CD4-positive, alpha-beta T cell (primary cell): Measurements from ENCODE around the gene ID1. TPM values are rescaled to one million over a fixed set of nuclear protein-coding genes. Genes with fewer than 3 reads are reported as not detected.
A peak's percentile ranks its signal among the peaks of the same experiment; 100 is the strongest.

ENCODE experiments used
- ATAC-seq: fragments of 200-7000 bp; cut with Tn5 transposase; one replicate; pipeline ENCODE4 v1.10.0; 2022; ENCODE audit warnings: mild to moderate bottlenecking; ENCODE audit not compliant: poor library complexity
- CTCF ChIA-PET: fragments of 350-600 bp; sonication (Branson Sonifier 250); formaldehyde crosslinking; loops from one replicate; lab custom pipeline; 2021; ENCODE audit warnings: antibody characterized with exemption, inconsistent platforms; lab: Charles Lee
- POLR2A ChIA-PET: fragments of 350-600 bp; sonication (Branson Sonifier 250); formaldehyde crosslinking; loops from one replicate; lab custom pipeline; 2021; ENCODE audit warnings: antibody characterized with exemption, inconsistent platforms; lab: Charles Lee
- DNase-seq, 14 experiments: peaks; one replicate each; pipeline ENCODE4 v3.0.0-alpha.2; 2013 to 2020; ENCODE audit warnings: mixed read lengths in 2 of 14
- H3K27ac ChIP-seq, 2 donors: one replicate each; pipeline versions ENCODE4 v1.5.1 to v1.7.0; 2013; ENCODE audit warnings: low read length in 2 of 2, low read depth in 1 of 2, mild to moderate bottlenecking in 1 of 2
- H3K27me3 ChIP-seq, 2 experiments: 1 replicate in 1 of 2; 2 replicates in 1 of 2; pipeline versions ENCODE4 v1.6.1 to v1.7.0; 2013; ENCODE audit warnings: low read length in 2 of 2, control low read depth in 1 of 2, mild to moderate bottlenecking in 1 of 2, moderate library complexity in 1 of 2; ENCODE audit not compliant: insufficient read depth in 2 of 2, control insufficient read depth in 1 of 2
- H3K36me3 ChIP-seq: one replicate; pipeline ENCODE4 v1.6.1; 2013; ENCODE audit warnings: low read length, control low read depth; ENCODE audit not compliant: insufficient read depth
- H3K4me1 ChIP-seq: one replicate; pipeline ENCODE4 v1.6.1; 2013; ENCODE audit warnings: low read length, control low read depth; ENCODE audit not compliant: insufficient read depth
- H3K4me3 ChIP-seq: one replicate; pipeline ENCODE4 v1.5.1; 2013; ENCODE audit warnings: mild to moderate bottlenecking, low read length, moderate library complexity
- H3K9me3 ChIP-seq, 2 experiments: 1 replicate in 1 of 2; 2 replicates in 1 of 2; pipeline versions ENCODE4 v1.6.1 to v1.7.0; 2013; ENCODE audit warnings: low read length in 2 of 2, mild to moderate bottlenecking in 2 of 2, control low read depth in 1 of 2, moderate library complexity in 1 of 2; ENCODE audit not compliant: control insufficient read depth in 1 of 2, insufficient read depth in 1 of 2
- H3K27ac Mint-ChIP-seq: one replicate; pipeline ENCODE4 v1.8.0; 2020; ENCODE audit warnings: mixed read lengths
- H3K27me3 Mint-ChIP-seq: one replicate; pipeline ENCODE4 v1.8.0; 2021; ENCODE audit warnings: mixed read lengths
- H3K36me3 Mint-ChIP-seq: one replicate; pipeline ENCODE4 v1.8.0; 2021; ENCODE audit warnings: low read depth, mixed read lengths
- H3K4me1 Mint-ChIP-seq: one replicate; pipeline ENCODE4 v1.8.0; 2021; ENCODE audit warnings: low read depth, mixed read lengths
- H3K4me3 Mint-ChIP-seq: one replicate; pipeline ENCODE4 v1.8.0; 2020; ENCODE audit warnings: mild to moderate bottlenecking, mixed read lengths
- H3K9me3 Mint-ChIP-seq: one replicate; pipeline ENCODE4 v1.8.0; 2020; ENCODE audit warnings: mixed read lengths
- CTCF ChIP-seq: fragments of 200-600 bp; IDR thresholded peaks from one replicate; pipeline ENCODE4 v1.8.0; 2022; ENCODE audit warnings: antibody characterized with exemption, mild to moderate bottlenecking
- intact Hi-C, 2 experiments: fragments of 100-400 bp; cut with DNase I in 1 of 2; cut with micrococcal nuclease in 1 of 2; formaldehyde crosslinking; loops; one replicate each; pipeline versions ENCODE4 v1.15.1 to v1.9.0; 2023 to 2025; cut with DNase I, micrococcal nuclease
- total RNA-seq, 174 experiments: library from RNA in 2 of 174; stranded (reverse) in 2 of 174; gene quantifications; one replicate each; pipeline ENCODE4 v1.2.3 and lab custom pipeline; 2021 to 2026

Gene ID1
- total RNA-seq, 2 experiments from 2014 or later = 22.8 to 24.2 TPM

GRCh38 chr20:31565699-31566318 is 39.3 kb upstream of the ID1 start:
- intact Hi-C loops = no loop called here
- DNase-seq (no peak), ATAC-seq (no peak)
- H3K4me1 ChIP-seq = peaks cover 15% of the 10 kb centered on the region
- H3K27me3 ChIP-seq = no peaks in the 10 kb centered on the region
- CTCF ChIA-PET = interaction anchor here (16.9 kb wide), 1 partner anchor 45 kb away, joined by 347 read pairs; no protein-coding TSS in a partner anchor
- no peak overlapping the region for H3K27ac Mint-ChIP-seq
- no peaks in the 10 kb centered on the region for H3K27me3 Mint-ChIP-seq
- H3K4me3 Mint-ChIP-seq = no peak overlapping the region
- H3K27ac ChIP-seq = no peak overlapping the region
- peaks cover 64% of the 10 kb centered on the region for H3K36me3 Mint-ChIP-seq
- peaks cover 61% of the 10 kb centered on the region for H3K36me3 ChIP-seq
- H3K4me3 ChIP-seq = no peak overlapping the region
- POLR2A ChIA-PET = no interaction called here
- H3K4me1 Mint-ChIP-seq = peaks cover 13% of the 10 kb centered on the region
- no peaks in the 10 kb centered on the region for H3K9me3 ChIP-seq
- no peaks in the 10 kb centered on the region for H3K9me3 Mint-ChIP-seq
- no peak for TF ChIP-seq CTCF

DNA sequence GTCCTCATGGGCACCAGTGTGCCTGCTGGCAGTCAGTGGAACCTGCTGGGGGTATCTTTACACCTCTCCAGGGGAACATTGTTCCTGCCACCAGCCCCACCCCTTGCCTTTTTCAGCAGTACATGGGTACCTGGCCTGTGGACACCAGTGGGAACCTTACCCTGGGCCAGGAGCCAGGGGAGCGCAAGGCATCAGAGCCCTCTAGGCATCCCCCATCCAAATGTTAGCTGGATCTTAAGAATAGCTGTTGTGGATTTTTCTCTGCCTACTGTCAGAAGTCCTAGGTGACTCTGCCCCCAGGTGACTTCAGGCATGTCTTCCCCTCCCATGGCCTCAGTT is 38.8 kb upstream of the ID1 start:
- intact Hi-C loops = no loop called here
- no peaks in the 10 kb centered on the region for H3K9me3 Mint-ChIP-seq
- ChIA-PET CTCF (interaction anchor here (1.9 to 16.9 kb wide), 2 partner anchors 9 to 45 kb away, joined by 12 to 347 read pairs; no protein-coding TSS in a partner anchor), POLR2A (interaction anchor here (1.3 to 4.6 kb wide), 2 partner anchors 39 to 47 kb away, joined by 6 to 26 read pairs; partner anchors contain the start of gene ID1)
- H3K36me3 Mint-ChIP-seq = peaks cover 59% of the 10 kb centered on the region
- H3K9me3 ChIP-seq = no peaks in the 10 kb centered on the region
- no peaks in the 10 kb centered on the region for H3K27me3 Mint-ChIP-seq
- peaks cover 56% of the 10 kb centered on the region for H3K36me3 ChIP-seq
- no peaks in the 10 kb centered on the region for H3K27me3 ChIP-seq
- H3K4me1 Mint-ChIP-seq = peaks cover 13% of the 10 kb centered on the region
- no peak overlapping the region for H3K4me3 Mint-ChIP-seq
- H3K27ac Mint-ChIP-seq = no peak overlapping the region
- DNase-seq = no peak
- no peak for TF ChIP-seq CTCF
- no peak overlapping the region for H3K4me3 ChIP-seq
- peaks cover 15% of the 10 kb centered on the region for H3K4me1 ChIP-seq
- no peak overlapping the region for H3K27ac ChIP-seq
- no peak for ATAC-seq

DNA sequence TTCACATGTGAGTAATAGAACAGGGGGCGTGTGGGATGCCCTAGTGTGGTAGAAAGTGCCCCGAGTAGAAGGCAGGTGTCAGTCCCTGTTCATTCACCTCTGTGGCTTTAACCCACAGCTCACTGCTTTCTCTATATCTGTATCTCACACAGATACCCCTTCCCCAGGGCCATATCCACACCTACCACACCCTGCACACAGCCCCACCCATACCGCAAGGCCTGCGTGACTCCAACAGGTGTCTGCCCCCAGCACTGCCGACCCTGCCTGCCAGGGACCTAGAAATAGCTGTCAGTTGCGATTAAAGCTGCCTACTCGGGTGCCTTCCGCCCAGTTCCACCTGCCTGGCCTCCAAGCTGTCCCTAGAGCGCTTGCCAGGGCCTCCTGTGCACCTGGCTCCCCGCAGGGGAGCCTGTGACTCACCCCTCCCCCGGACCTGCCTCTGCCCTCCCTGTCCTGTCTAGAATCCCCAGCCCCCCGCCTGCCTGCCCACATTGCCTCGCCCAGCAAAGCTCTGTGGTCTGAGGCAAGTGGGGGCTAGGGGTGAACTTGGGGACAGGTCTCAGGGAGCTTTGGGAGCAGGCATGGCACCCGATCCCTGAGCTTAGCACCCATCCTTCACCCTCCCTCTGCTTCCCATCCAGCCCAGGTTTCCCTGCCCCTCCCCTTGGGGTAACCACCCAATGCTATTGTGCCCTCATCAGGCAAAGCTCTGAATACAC is 38.3 kb upstream of the ID1 start:
- Histone ChIP-seq H3K4me3 (no peak overlapping the region), H3K9me3 (no peaks in the 10 kb centered on the region), H3K27ac (no peak overlapping the region), H3K27me3 (no peaks in the 10 kb centered on the region), H3K36me3 (peaks cover 51% of the 10 kb centered on the region), H3K4me1 (peaks cover 15% of the 10 kb centered on the region)
- peaks cover 54% of the 10 kb centered on the region for H3K36me3 Mint-ChIP-seq
- H3K27ac Mint-ChIP-seq = peak overlapping the region; percentile 58
- intact Hi-C loops = no loop called here
- no peaks in the 10 kb centered on the region for H3K9me3 Mint-ChIP-seq
- H3K4me3 Mint-ChIP-seq = no peak overlapping the region
- ChIA-PET CTCF (interaction anchor here (1.9 to 16.9 kb wide), 3 partner anchors 9 to 44 kb away, joined by 12 to 347 read pairs (median 18); partner anchors contain the start of gene ID1), POLR2A (interaction anchor here (1.3 to 4.6 kb wide), 3 partner anchors 30 to 46 kb away, joined by 5 to 26 read pairs (median 6); partner anchors contain the start of gene ID1)
- TF ChIP-seq CTCF = no peak
- H3K4me1 Mint-ChIP-seq = peaks cover 13% of the 10 kb centered on the region
- ATAC-seq (no peak), DNase-seq (peak in 1 of 14 experiments; percentile 22)
- H3K27me3 Mint-ChIP-seq = no peaks in the 10 kb centered on the region
